ENCODE measurements around the gene GIMAP8.

Gene GIMAP8

DNA sequence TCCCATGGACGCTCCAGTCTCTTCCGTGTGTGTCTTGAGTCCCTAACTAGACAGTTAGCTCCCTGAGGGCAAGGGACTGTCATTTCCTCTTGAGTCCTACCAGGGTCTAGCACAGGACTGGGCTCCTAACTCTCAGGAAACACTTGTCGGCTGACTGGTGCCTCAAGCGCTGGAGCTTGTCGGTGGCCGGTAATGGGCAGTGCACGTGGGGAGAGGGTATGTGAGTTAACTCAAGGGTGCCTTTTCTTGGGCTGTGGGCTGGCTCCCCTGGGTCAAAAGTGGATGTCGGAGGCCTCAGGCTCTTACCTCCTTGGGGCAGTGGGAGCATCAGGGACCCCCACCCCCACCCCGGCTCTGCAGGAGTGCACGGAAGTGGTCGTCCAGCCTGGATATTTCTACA is 38.4 kb upstream of the GIMAP8 start:
- no peak for DNase-seq

DNA sequence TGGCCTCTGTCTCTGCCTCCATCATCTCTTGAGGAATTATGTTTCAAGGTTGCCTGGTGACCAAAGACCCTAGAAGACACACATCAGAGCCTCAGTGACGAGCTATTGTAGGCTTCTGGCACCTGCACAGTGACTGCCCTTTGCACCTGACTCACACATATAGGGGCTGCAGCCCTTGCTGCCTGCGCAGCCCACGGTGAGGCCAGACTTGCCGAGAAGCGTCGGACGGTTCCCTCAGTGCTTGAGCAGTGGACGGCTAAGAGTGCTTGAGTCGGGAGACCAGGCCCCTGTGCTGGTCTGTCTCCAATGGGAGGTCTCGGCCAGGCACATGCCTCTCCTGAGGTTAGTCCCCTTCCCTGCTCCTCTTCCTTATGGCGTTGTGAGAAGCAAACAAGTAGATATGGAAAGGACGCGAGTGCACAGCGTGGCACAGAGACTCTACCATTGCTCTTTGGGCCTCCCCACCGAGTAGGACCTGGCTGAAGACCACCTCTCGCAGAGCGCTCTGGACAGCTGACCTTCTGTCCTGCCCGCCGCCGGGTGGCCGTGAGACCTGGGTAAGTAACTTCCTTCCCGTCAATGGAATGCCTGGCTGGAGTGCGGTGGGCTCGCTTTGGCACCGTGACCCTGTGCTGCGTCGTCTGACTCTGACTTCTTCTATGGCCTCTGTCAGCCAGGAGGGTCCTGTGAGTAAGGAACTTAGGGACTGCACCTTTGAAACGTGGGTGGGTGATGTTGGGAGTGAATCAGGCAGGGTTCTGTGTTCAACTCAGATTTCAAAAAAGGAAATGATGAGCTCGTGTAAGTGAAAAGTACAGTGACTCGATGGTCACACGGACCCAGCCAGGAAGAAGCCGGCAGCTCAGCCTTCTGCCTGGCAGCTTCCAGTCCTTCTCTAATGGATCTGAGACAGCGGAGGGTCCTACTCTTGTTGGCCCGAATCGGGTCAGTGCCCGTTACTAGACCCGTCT is 37.6 kb upstream of the GIMAP8 start:
- DNase-seq = no peak

- no peak for DNase-seq
Measured at GRCh38 chr7:150413640-150414081, 36.8 kb upstream of the GIMAP8 start.

DNA sequence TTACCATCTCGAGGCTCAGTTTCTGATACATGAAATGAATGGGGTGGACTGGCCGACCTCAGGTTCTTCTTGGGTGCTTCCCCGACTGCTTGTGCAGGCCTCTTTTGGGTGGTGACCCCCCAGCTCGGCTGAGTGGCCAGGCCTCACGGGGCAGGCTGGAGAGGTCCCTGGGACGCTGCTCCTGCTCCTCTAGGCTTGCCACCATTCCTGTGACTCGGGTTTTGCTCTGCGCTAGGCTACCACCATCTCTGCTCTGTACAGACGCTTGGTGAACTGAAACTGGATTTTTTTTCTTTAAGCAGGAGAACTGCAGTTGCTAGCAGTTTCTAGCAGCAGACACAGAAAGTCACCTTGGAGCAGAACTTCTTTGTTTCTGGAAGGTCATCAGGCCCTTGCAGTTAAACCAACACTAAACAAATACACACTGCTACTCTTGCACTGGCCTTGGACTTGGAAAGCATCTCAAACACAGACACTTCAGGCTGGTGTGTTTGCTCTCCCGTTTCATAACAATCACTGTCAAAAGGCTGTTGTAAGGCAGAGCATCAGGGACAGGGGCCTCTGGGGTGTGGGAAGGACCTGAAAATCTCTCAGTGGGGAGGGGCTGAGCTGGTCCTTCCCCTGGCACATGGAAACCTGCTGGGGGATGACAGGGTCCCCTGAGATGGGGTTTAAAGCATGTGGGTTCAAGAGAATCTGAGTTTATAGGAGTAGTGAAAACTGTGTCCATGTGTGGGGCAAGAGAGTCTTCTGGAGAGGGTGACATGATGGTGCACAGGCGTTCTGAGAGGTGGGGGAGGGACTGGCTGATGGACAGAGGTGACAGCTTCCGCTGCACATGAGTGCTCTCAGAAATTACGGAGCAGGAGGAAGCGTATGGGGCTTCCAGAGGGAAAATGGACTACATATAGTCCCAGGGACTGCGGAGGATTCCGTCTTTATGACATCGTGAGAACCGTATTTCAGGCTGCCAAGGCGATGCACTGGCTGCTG is 35.0 kb upstream of the GIMAP8 start:
- DNase-seq = no peak

DNA sequence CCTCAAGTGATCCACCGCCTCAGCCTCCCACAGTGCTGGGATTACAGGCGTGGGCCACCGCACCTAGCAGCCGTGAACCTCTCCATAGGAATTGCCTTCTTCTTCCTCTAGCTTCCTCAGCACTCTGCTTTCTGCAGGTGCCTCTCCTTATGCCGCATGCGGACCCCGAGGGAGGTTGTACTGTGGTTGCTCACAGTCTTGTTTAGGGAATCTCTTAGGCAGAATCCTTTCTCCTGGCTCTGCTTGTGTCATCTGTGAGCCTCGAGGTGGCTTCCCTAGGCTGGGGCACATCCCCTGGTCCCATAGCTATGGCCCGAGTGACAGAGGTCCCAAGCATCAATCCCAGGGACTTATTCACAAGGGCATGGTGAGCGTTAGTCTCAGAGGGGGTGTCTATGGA is 33.2 kb upstream of the GIMAP8 start:
- DNase-seq = no peak

- DNase-seq = no peak
Measured at GRCh38 chr7:150417863-150418262, 32.6 kb upstream of the GIMAP8 start.

GRCh38 chr7:150420242-150420641 is 30.2 kb upstream of the GIMAP8 start:
- no peak for DNase-seq

DNA sequence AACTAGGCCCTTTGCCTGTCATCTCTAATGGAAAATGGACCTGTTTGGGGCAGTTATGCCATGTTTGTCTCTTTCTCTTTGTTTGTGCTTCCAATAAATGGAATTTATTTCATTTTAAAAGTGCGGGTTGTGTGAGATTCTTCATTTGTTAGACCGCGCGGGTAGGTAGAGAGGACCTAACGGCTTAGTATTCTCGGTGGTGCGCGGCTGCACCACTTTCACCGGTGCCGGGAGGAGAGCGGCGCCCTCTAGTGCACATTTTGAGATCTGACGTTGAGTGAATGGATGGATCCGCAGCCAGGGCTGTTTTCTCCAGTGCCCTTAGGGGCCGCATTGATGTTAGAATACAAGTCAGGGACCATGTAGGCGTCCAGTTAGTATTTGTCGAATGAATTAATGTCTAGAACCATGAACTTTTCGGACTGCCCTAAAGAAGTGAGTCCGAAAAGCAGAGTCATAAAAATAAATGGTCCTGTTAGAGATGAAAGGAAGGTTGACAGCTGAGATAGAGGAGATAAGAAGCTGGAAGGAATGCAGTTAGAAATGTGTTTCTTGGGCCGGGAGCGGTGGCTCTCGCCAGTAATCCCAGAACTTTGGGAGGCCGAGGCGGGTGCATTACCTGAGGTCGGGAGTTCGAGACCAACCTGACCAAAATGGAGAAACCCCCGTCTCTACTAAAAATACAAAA is 29.3 kb upstream of the GIMAP8 start:
- peak; percentile 55 for DNase-seq

DNA sequence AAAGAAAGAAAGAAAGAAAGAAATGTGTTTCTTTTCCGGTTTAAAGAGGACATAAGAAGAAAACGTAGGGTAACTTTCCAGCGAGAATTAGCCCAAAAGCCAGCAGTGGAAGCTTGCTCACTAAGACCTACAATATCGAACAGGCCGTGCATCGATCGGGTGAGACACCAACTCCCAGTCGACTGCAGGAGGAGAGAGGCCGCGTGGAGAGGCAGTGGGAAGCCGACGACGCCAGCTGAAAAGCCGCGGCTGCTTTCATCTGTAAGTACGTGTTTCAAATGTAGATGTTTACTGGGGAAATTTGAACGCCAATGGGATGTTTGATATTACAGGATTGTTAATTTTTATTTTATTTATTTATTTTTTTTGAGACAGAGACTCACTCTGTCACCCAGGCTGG is 28.6 kb upstream of the GIMAP8 start:
- no peak for DNase-seq

DNA sequence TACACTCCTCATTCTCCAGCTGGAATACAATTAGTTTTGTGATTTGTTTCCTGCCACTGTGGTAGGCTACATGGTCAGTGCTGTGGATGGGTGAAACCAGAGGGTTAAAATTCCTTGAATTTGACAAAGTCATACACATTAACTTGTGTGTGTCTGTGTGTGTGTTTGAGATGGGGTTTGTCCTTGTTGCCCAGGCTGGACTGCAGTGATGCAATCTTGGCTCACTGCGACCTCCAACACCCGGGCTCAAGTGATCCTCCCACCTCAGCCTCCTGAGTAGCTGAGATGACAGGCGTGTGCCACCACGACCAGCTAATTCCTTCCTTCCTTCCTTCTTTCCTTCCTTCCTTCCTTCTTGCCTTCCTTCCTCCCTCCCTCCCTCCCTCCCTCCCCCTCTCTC is 24.8 kb upstream of the GIMAP8 start:
- DNase-seq = no peak

GRCh38 chr7:150428671-150429451 is 21.6 kb upstream of the GIMAP8 start:
- peak; percentile 90 for DNase-seq

GRCh38 chr7:150429699-150430098 is 20.7 kb upstream of the GIMAP8 start:
- DNase-seq = no peak

DNA sequence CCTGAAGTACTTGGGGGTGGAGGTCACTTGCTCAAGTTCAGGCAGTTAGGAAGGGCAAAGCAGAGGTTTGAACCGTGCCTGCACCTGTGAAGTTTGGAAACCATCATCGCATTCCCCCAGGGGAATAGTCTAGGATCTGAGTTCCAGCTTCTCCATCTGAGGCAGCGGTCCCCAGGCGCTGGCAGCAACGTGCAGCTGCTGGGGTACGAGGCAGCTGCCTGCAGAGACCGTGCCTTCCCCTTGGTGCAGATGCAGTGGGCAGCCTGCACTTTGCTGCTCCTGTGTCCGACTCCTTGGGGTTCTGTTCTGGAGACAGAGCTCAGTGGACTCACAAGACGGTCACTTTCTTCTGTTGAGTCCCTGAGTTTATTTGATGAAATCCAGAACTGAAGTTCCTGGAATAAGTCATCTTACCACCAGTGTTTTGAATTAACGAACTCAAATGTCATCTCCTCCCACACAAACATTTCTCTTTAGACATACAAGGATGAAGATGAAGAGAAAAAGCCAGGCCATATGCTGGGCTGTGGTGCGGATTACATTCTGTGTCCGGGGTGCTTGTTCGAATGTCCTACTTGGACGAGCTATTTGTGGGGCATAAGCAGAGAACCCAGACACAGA is 19.9 kb upstream of the GIMAP8 start:
- no peak for DNase-seq

GRCh38 chr7:150431839-150432658 is 18.4 kb upstream of the GIMAP8 start:
- no peak for DNase-seq

GRCh38 chr7:150432915-150433892 is 17.2 kb upstream of the GIMAP8 start:
- DNase-seq = peak; percentile 64

GRCh38 chr7:150434240-150434639 is 16.2 kb upstream of the GIMAP8 start:
- no peak for DNase-seq

GRCh38 chr7:150435047-150435389 is 15.4 kb upstream of the GIMAP8 start:
- DNase-seq = no peak

DNA sequence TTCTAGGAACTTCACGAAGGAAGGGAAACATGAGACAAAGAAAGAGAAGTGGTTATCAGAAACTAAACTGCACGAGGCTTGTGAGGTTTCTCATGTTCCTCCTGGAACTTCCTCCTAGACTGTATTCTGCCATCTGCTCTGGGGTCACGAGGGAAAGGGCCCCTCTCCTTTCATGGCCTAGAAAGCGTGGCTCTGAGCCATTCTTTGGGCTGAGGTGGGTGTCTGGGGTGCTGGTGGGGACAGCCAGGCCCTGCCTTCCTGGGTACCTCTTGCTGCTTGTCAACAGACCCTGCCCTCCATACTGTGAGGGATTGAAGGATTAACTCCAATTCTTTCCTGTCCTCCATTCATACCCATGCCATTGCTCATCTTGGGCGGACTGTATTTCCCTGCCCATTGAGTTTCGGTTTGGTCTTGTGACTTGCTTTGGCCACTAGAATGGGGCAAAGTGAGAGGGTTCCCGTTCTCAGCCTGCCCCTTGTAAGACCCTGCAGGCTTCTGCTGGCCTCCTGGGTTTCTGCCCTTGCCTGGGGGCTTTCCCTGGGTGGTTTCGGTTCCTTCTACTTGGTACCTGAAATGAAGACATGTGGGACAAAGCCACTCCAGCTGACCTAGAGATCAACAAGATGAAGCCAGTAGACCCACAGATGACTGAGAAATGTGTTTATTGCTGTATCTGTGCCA is 14.9 kb upstream of the GIMAP8 start:
- peak; percentile 76 for DNase-seq

GRCh38 chr7:150439967-150440366 is 10.5 kb upstream of the GIMAP8 start:
- no peak for DNase-seq
